Natural killer cell (primary cell): Measurements from ENCODE around the gene PRR12. TPM values are rescaled to one million over a fixed set of nuclear protein-coding genes. Genes with fewer than 3 reads are reported as not detected.
"Not testable (repeated sequence)": the region's sequence is repeated elsewhere in the genome, so short reads cannot be mapped to it uniquely, and the experiment has no call there.

Experiments used
- ATAC-seq, 3 donors: fragments of 150-1000 bp in 2 of 3; fragments of 200-7000 bp in 1 of 3; cut with Tn5 transposase; 1 replicate in 1 of 3; 2 replicates in 2 of 3; pipeline ENCODE4 v1.10.0; 2021; ENCODE audit warnings: mild to moderate bottlenecking in 2 of 3, moderate library complexity in 2 of 3
- DNase-seq, 2 donors: peaks; one replicate each; pipeline versions ENCODE4 v3.0.0 to v3.0.0-alpha.2; 2013 to 2021; ENCODE audit warnings: mixed read lengths in 1 of 2
- H3K27ac ChIP-seq: one replicate; pipeline ENCODE4 v1.5.1; 2013; ENCODE audit warnings: mild to moderate bottlenecking, low read length
- H3K27me3 ChIP-seq: one replicate; pipeline ENCODE4 v1.6.1; 2013; ENCODE audit warnings: low read length; ENCODE audit not compliant: control insufficient read depth, insufficient read depth
- H3K36me3 ChIP-seq: one replicate; pipeline ENCODE4 v1.6.1; 2013; ENCODE audit warnings: low read length; ENCODE audit not compliant: control insufficient read depth, insufficient read depth
- H3K4me1 ChIP-seq: one replicate; pipeline ENCODE4 v1.6.1; 2013; ENCODE audit warnings: low read length; ENCODE audit not compliant: control insufficient read depth, insufficient read depth
- H3K4me3 ChIP-seq: one replicate; pipeline ENCODE4 v1.5.1; 2013; ENCODE audit warnings: low read length
- H3K9me3 ChIP-seq: one replicate; pipeline ENCODE4 v1.6.1; 2013; ENCODE audit warnings: low read length; ENCODE audit not compliant: control insufficient read depth, insufficient read depth
- H3K27ac Mint-ChIP-seq, 2 donors: one replicate each; pipeline ENCODE4 v1.8.0; 2022; ENCODE audit warnings: mild to moderate bottlenecking in 2 of 2, mixed read lengths in 2 of 2, moderate library complexity in 1 of 2
- H3K27me3 Mint-ChIP-seq, 2 donors: one replicate each; pipeline ENCODE4 v1.8.0; 2022; ENCODE audit warnings: low read depth in 2 of 2, mixed read lengths in 2 of 2
- H3K36me3 Mint-ChIP-seq: one replicate; pipeline ENCODE4 v1.8.0; 2022; ENCODE audit warnings: mixed read lengths
- H3K4me1 Mint-ChIP-seq, 2 donors: one replicate each; pipeline ENCODE4 v1.8.0; 2022; ENCODE audit warnings: mixed read lengths in 2 of 2
- H3K4me3 Mint-ChIP-seq: one replicate; pipeline ENCODE4 v1.8.0; 2022; ENCODE audit warnings: mild to moderate bottlenecking, moderate library complexity, mixed read lengths
- H3K9me3 Mint-ChIP-seq, 2 donors: one replicate each; pipeline ENCODE4 v1.8.0; 2022; ENCODE audit warnings: mixed read lengths in 2 of 2
- WGBS: methylation state at CpG from one replicate; pipeline ENCODE4 v1.1.7; 2013; ENCODE audit warnings: missing lambda C conversion rate; ENCODE audit not compliant: insufficient coverage; 5-methylcytosine and 5-hydroxymethylcytosine counted together
- intact Hi-C: fragments of 100-400 bp; cut with micrococcal nuclease; formaldehyde crosslinking; loops from one replicate; pipeline ENCODE4 v1.14.2; 2022
- total RNA-seq, 4 donors: library from RNA; stranded (reverse); fragments of 120-200 nt in 1 of 4; gene quantifications; one replicate each; pipeline versions ENCODE4 v1.2.3 to v1.2.4, GENCODE V29; 2013 to 2022
- TF ChIP-seq, protein P1 (sequence below): fragments of 200-600 bp; IDR thresholded peaks from one replicate; pipeline ENCODE4 v1.8.0; 2022; ENCODE audit warnings: antibody characterized with exemption

Gene PRR12
- total RNA-seq, 3 donors from 2014 or later (not counting 1 experiment from before 2014, with no cell fraction given): 51.1 to 62.1 (median 56.0) TPM

DNA sequence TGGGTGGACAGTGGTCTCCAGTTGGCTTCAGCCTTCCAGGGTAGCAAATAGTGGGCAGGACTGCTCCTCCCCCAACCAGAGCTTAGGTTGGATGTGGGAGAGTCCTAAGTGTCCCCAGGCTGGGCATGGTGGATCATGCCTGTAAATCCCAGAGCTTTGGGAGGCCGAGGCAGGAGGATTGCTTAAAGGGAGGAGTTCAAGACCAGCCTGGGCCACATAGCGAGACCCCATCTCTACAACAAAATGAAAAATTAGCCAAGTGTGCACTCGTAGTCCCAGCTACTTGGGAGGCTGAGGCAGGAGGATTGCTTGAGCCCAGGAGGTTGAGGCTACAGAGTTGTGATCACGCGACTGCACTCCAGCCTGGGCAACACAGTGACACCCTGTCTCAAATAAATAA lies 41.6 kb downstream of the PRR12 start:
- TF ChIP-seq, protein P1, sequence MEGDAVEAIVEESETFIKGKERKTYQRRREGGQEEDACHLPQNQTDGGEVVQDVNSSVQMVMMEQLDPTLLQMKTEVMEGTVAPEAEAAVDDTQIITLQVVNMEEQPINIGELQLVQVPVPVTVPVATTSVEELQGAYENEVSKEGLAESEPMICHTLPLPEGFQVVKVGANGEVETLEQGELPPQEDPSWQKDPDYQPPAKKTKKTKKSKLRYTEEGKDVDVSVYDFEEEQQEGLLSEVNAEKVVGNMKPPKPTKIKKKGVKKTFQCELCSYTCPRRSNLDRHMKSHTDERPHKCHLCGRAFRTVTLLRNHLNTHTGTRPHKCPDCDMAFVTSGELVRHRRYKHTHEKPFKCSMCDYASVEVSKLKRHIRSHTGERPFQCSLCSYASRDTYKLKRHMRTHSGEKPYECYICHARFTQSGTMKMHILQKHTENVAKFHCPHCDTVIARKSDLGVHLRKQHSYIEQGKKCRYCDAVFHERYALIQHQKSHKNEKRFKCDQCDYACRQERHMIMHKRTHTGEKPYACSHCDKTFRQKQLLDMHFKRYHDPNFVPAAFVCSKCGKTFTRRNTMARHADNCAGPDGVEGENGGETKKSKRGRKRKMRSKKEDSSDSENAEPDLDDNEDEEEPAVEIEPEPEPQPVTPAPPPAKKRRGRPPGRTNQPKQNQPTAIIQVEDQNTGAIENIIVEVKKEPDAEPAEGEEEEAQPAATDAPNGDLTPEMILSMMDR: no peak
- no peaks in the 10 kb centered on the region for H3K9me3 Mint-ChIP-seq
- H3K27ac Mint-ChIP-seq: no peak overlapping the region
- DNase-seq: no peak
- peaks cover 0 to 2% of the 10 kb centered on the region in 2 donors for H3K4me1 Mint-ChIP-seq
- no peaks in the 10 kb centered on the region for H3K36me3 Mint-ChIP-seq
- no peaks in the 10 kb centered on the region for H3K27me3 Mint-ChIP-seq
- Histone ChIP-seq H3K27ac (no peak overlapping the region), H3K9me3 (no peaks in the 10 kb centered on the region), H3K4me3 (no peak overlapping the region), H3K4me1 (no peaks in the 10 kb centered on the region), H3K36me3 (peaks cover 2% of the 10 kb centered on the region), H3K27me3 (no peaks in the 10 kb centered on the region)
- intact Hi-C loops: no loop called here
- no peak overlapping the region for H3K4me3 Mint-ChIP-seq
- WGBS: 97% methylated on average over 5 of the region's 5 CpGs
- no peak for ATAC-seq

DNA sequence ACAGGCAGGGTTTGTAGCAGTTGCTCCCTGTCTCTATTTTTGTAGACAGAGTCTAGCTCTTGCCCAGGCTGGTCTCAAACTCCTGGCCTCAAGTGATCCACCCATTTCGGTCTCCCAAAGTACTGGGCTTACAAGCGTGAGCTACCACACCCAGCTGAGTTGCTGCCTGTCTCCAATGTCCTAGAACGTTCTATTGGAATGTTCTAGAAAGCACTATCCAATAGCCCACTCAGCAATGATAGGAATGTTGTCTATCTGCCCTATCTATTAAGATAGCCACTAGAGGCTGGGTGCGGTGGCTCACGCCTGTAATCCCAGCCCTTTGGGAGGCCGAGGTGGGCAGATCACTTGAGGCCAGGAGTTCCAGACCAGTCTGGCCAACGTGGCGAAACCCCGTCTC lies 42.3 kb downstream of the PRR12 start:
- H3K27me3 Mint-ChIP-seq, H3K9me3 Mint-ChIP-seq, H3K4me3 Mint-ChIP-seq, H3K36me3 ChIP-seq, H3K27ac ChIP-seq, DNase-seq, H3K27me3 ChIP-seq, H3K9me3 ChIP-seq, H3K4me3 ChIP-seq, H3K4me1 ChIP-seq, intact Hi-C loops, H3K36me3 Mint-ChIP-seq, H3K4me1 Mint-ChIP-seq, H3K27ac Mint-ChIP-seq, ATAC-seq: not testable (repeated sequence)
- 97% methylated on average over 9 of the region's 9 CpGs for WGBS

DNA sequence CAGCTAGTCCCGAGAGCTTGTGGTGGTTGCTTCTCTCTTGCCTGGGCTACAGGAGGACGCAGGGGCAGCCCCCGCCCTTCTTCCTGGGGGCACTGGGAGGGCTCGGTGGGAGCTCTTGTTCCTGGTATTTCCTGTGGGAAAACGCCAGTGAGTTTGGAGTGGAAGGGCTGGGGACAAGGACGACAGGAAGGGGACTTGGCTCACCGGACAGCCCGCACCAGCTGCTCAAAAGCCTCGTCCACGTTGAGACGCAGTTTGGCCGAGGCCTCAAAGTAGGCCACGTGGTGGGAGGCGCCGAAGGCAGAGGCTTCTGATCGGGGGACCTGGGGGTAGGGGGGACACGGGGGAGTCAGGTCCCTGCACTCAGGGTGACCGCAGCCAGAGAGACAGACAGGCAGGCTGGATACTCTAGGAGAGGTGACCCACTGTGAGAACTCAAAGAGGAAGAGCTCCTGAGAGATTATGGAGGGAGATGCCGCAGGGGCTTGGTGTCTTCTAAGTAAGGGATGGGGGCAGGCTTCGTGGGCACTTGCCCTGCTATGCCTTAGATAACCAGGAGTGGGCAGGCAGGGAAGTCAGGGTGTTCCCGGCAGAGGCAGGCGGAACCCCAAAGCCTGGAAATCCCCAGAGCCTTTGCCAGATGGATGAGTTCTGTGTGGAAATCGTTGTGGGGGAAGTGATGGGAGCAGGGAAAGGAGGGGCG lies 44.7 kb downstream of the PRR12 start:
- no peak for DNase-seq
- no peak for ATAC-seq
- Histone ChIP-seq H3K27me3 (no peaks in the 10 kb centered on the region), H3K9me3 (no peaks in the 10 kb centered on the region), H3K36me3 (no peaks in the 10 kb centered on the region), H3K4me1 (peaks cover 19% of the 10 kb centered on the region), H3K27ac (no peak overlapping the region), H3K4me3 (no peak overlapping the region)
- WGBS: 72% methylated on average over 24 of the region's 24 CpGs
- H3K9me3 Mint-ChIP-seq: no peaks in the 10 kb centered on the region
- no peaks in the 10 kb centered on the region for H3K36me3 Mint-ChIP-seq
- intact Hi-C loops: no loop called here
- H3K4me3 Mint-ChIP-seq: no peak overlapping the region
- TF ChIP-seq, protein P1: no peak
- no peaks in the 10 kb centered on the region for H3K27me3 Mint-ChIP-seq
- peak overlapping the region in 1 of 2 donors; percentile 40 for H3K27ac Mint-ChIP-seq
- H3K4me1 Mint-ChIP-seq: peaks cover 11 to 27% of the 10 kb centered on the region in 2 donors

DNA sequence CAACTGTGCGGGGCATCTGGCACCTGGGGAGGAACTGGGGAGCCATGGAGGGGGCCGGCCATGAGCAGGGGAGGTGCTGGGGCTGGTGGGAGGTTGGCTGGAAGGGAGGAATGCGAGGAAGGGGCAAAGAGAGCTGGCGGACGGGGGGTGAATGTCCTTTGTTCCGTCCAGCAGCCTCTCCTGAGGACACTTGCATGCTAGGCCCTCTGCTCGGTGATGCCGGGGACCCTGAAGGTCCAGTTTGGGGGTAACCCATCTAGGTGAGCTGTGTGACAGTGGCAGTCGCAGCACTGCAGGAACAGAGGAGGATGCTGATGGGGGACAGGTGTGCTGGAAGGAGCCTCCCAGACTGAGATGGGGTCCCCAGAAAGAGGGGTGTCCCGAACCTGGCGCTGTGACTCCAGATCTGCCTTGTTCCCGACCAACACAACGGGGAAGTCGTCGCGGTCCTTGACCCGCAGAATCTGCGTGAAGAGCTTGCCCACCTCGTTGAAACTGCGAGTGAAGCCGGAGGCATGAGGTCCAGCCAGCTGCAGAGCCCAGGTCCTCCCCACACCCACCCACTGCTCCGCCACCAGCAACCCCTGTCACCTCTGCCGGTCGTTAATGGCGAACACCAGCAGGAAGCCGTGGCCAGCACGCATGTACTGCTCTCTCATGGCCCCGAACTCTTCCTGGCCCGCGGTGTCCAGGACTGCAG lies 45.4 kb downstream of the PRR12 start:
- Mint-ChIP-seq H3K27me3 (no peaks in the 10 kb centered on the region), H3K36me3 (no peaks in the 10 kb centered on the region), H3K4me3 (no peak overlapping the region), H3K9me3 (no peaks in the 10 kb centered on the region), H3K27ac (peak overlapping the region in 1 of 2 donors; percentile 40), H3K4me1 (peaks cover 17 to 33% of the 10 kb centered on the region in 2 donors)
- ATAC-seq (no peak), DNase-seq (no peak)
- H3K4me1 ChIP-seq: peaks cover 26% of the 10 kb centered on the region
- no peak overlapping the region for H3K27ac ChIP-seq
- H3K9me3 ChIP-seq: no peaks in the 10 kb centered on the region
- 86% methylated on average over 30 of the region's 30 CpGs for WGBS
- TF ChIP-seq, protein P1: no peak
- intact Hi-C loops: no loop called here
- H3K36me3 ChIP-seq: no peaks in the 10 kb centered on the region
- no peaks in the 10 kb centered on the region for H3K27me3 ChIP-seq
- H3K4me3 ChIP-seq: no peak overlapping the region
